GM18517 (cell line): ENCODE measurements around the gene ASCL5.

ENCODE experiments used
- ATAC-seq: cut with Tn5 transposase; IDR thresholded peaks from one replicate; pipeline ENCODE4 v1.9.1; 2021; ENCODE audit warnings: mild to moderate bottlenecking, moderate library complexity; ENCODE audit not compliant: unreplicated experiment

ASCL5 gene

DNA sequence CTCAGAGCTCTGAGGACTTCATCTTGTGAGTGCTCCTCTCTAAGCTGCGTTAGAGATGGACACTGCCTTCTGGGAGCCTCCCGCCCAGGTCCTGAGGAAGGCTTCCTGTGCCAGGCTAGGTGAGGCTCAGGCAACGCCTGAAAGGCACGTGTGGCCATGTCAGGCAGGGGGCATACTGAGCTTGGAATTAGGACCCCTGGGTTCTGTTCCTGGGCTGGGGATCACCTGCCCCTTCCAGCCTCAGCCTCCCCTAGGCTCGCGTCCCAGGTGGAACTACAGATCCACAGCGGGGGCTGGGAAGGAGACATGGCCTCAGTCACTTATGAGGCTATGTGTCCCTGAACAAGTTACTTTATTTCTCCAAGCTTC lies 10.0 kb upstream of the ASCL5 start:
- no peak for ATAC-seq

- no peak for ATAC-seq
Observed at GRCh38 chr1:201136355-201137023, 9.5 kb upstream of the ASCL5 start.

GRCh38 chr1:201134405-201134804 lies 7.4 kb upstream of the ASCL5 start:
- ATAC-seq = no peak

DNA sequence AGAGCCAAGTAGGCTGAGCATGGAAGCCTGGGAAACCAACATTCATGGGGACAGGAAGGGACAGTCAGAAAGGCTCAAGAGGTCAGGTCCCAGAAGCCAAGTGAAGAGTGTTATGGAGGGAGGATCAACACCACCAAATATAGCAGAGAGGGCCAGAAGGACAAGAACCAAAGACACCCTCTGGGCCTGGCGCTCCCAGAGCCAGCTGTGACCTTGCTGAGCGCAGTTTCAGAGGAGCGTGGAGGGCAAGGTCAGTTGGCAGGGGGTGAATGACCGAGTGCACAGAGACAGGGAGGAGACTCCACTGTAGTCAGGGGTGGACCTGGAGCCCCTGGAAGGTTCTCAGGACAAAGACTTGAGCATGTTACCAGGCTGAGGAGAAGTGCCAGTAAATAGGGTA lies 4.4 kb upstream of the ASCL5 start:
- no peak for ATAC-seq

DNA sequence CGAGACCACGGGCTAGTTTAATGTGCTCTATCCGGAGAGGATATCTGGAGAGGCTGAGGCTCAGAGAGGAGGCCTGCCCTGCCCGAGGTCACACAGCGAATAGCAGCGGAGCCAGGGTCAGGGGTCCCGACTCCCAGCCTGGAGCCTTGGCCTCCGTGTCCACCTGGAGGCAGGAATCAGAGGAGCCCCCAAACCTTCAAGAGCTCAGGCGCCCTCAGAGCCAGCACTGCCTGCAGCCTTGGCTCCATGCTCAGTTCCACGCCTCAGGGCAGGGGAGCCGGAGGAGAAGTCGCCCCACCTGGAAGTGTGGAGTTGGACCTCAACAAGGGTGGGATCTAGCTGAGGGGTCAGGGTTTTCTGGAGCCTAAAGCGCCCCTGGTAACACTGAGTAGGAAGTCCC lies 2.0 kb upstream of the ASCL5 start:
- no peak for ATAC-seq

DNA sequence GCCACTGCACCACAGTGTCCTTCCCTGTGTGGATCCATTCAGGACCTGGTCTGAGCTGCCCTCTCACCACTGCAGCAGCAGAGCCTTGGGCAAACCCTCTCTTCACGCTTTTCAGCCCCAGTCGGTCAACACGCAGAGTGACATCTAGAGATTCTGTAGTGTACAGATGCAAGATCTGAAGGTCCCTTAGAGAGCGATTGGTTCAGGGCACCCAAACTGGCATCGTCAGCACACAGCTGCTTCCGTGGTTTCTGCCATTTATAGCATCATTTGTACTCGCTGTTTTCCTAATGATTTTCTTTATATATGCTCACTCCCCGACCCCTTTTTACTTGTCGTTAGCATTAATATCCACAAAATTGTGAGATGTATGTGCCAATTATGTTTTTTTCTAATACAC lies 1.5 kb upstream of the ASCL5 start:
- no peak for ATAC-seq

- ATAC-seq = no peak
Observed at GRCh38 chr1:201127755-201128455, 921 bp upstream of the ASCL5 start.

DNA sequence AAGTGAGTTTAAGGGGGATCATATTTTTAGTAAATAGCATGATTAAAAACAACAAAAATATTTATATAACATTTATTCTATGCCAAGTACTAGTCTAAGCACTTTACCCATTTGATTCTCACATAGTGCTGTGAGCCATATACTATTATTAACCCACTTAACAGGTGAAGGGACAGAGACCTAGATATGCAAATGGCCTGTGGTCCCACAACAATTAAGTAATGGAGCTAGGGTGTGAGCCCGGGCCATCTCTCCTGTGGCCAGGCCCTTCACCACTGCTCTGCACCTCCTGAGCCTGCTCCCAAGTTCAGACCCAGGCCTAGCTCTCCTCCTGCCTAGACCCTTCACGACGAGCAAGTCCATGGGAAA lies 537 bp downstream of the ASCL5 start:
- ATAC-seq = no peak

DNA sequence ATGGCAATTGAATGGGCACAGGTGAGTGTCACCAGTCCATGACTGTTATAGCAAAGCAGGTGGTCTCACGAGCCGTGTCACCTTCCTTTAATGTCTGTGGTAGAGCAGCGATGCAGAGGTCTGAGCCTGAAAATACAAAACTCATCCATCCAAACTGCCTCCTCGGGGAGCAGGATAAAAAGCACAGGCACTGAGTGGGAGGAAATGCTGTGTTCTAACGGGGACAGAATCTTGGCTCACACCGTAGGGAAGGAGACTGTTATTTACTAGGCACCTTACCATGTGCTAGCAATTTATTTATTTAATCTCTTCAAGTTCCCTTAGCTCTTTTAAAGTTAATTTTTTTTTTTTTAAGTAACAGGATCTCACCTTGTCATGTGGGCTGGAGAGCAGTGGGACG lies 1.2 kb downstream of the ASCL5 start:
- no peak for ATAC-seq

- ATAC-seq = no peak
Observed at GRCh38 chr1:201125019-201125418, 2.0 kb downstream of the ASCL5 start.

GRCh38 chr1:201123866-201124265 lies 3.1 kb downstream of the ASCL5 start:
- ATAC-seq = no peak

DNA sequence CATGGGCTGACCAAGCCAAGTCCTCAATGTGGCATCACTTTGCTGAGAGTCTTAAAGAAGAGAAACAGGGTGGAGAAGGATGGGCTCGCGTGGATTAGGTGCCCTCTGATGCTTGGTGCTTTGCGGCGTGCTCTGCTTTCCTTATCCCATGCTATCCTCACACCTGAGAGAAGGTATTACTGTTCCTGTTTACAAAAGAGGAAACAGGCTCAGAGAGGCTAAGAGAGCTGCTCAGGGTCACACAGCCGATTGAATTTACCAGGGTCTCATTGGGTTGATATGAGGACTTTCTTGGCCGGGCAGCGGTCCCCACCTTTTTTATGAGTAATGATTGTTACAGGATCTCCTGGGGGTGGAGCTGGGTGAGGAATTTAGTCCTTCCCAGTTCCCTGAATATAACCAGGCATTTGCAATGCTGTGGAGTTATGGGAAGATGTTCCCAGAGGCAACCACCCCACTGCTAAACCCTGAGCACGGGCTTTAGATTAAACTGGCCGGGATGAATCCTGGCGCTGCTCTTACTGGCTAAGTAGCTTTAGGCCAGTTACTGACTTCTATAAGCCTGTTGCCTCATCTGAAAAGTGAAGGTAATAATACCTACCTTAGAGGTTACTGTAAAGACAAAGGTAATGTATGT lies 4.5 kb downstream of the ASCL5 start:
- no peak for ATAC-seq

DNA sequence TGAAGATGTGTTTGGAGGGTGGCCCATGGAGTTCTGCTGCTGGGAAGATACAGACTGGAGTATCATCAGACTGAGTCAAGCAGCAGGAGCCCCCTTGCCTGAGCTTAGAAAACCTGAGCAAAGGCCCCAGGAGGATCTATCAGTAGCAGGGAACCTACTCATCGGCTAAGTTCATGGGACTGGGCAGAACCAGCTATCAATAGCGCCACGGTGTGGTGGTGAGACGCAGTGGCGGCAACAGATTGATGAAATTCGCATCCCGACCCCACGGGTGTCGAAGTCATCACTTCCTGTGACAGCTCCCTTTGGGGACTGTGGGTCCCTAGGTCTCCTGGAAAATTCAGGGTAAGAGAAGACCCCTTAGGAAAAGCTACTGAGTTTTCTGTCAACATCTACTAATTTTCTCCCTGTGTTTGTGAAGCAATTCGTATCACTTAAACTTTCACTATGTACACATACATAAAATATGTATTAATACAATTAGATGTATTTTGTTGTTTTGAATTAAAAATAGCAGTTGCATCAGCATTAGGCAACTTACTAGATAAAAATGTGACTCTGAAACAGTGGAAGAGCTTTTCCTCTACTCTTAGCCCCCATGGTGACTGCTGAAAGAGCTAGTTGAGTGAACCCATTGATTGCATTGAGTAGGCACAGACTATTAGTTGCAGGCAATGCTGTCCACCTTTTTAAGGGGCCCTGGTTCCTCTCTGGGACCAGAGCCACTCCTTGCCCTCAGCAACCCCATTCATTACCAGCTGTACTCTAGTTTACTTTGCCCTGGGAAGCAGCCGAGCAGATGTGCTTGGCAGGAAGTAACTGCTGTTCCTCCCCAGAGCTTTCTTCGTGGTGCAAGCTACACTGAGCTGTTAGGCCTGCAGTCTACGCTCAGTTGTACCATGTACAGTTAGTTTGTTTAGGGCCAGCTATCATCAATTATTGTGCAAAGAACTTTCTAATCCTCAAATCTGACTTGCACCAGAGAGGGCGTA lies 7.5 kb downstream of the ASCL5 start:
- ATAC-seq = no peak

- no peak for ATAC-seq
Observed at GRCh38 chr1:201116091-201116490, 10.9 kb downstream of the ASCL5 start.

DNA sequence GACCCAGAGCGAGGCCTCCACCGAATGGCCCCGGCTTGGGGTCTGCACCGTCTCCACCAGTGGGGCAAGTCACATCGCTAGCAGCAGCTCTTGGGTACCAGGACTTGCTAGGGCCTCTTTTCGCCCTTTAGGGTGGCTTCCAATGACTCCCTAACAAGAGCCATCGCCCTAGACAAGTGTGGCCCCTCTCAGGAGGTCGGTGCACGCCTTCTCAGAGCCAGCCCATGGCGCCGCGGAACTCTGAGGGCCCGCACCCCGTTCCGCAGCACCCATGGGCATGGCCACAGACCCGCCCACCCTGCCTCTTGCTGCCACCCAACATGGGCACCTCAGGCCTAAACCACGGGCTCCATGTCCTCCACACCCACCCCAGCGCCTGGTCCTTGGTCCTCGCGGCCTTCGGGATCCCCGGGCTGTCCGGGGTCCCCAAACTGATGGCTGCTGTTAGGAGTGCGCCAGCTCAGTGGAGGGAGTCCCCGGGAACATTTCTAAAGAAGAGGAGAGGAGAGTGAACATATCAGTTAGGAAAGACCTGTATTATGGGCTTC lies 11.5 kb downstream of the ASCL5 start:
- no peak for ATAC-seq

GRCh38 chr1:201114245-201115131 lies 12.5 kb downstream of the ASCL5 start:
- peak; percentile 94 for ATAC-seq

- ATAC-seq = no peak
Observed at GRCh38 chr1:201113451-201114244, 13.3 kb downstream of the ASCL5 start.

DNA sequence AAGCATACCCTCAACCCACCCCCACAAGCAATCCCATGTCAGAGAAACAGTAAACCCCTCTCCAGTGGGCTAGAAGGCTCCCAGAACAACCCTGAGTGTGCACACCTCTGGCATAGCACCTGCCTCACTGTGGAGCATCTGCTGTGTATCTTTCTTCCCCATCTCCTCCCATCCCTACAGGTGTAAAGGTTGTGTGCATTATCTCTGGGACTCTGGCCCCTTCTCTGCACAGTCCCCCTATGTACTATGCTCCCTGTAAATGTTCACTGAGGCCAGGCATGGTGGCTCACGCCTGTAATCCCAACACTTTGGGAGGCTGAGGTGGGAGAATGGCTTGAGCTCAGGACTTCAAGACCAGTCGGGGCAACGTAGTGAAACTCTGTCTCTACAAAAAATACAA lies 14.1 kb downstream of the ASCL5 start:
- ATAC-seq = no peak

GRCh38 chr1:201112173-201112731 lies 14.7 kb downstream of the ASCL5 start, which contains the start of gene CACNA1S:
Gene CACNA1S, minus strand, starts transcription at chr1:201112426. Its CDS starts 87 bp downstream, at chr1:201112339.
- no peak for ATAC-seq
